HG02970 (cell line): Measurements from ENCODE around the gene TRAPPC12.
A peak's percentile ranks its signal among the peaks of the same experiment; 100 is the strongest.
"Not testable (repeated sequence)": the region's sequence is repeated elsewhere in the genome, so short reads cannot be mapped to it uniquely, and the experiment has no call there.

Source experiments
- ATAC-seq: cut with Tn5 transposase; IDR thresholded peaks from one replicate; pipeline ENCODE4 v1.9.1; 2021; ENCODE audit warnings: mild to moderate bottlenecking, moderate library complexity, moderate number of reproducible peaks; ENCODE audit not compliant: unreplicated experiment, low FRiP score

Gene TRAPPC12

DNA sequence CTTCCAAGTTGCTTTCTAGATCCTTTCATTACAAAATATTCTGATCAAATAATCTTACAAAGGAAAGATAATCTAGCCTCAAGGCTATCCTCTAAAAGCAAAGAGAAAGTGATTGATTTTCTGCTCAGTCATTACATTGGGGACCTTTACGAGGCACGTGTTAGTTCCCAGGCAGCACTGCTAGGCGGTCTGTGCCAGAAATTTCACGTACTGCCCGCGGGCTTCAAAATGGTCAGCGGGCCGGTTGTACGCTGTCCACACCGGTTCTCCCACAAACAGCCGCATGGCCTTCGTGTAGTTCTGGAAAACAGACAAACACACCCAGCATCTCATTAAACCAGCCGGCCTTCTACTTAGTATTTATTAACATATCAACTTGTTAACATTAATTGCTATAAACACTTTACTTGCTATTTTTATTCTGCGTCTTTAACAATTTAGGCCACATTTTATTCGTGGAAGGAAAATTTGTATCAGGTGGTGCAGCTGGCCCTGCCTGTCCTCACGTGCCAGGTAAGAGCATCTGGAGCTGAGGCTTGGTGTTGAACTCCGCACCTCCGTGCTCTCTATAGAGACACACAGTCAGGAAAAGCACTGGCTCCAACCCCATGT is 119.4 kb downstream of the TRAPPC12 start:
- no peak for ATAC-seq

GRCh38 chr2:3500326-3500899 is 120.9 kb downstream of the TRAPPC12 start:
- ATAC-seq, result no peak

DNA sequence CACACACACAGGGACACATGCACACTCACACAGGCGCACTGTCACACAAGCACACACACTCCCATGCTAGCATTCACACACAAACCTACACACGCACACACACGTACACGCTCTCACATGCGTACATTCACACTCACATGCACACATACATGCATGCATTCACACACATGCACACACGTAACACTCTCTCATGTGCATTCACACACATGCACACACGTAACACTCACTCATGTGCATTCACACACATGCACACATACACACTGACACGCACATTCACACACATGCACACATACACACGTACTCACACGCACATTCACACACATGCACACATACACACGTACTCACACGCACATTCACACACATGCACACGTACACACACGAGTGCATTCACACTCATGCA is 123.6 kb downstream of the TRAPPC12 start:
- no peak for ATAC-seq

DNA sequence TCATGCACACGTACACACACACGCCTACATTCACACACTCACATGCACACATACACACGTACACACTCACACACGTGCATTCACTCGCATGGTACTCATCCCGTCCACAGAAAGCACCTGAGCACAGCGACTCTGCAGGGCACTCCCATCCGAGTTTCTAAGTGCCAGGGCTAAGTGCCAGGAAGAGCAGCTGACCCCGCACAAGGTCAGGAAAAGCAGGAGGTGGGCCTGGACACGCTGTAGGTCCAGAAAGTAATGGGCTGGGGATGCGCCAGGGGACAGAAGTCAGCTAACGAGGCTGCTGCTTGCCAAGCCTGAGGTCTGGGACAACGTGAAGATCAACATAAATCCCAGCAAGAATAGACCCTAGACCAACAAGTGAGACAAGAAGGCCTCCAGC is 124.0 kb downstream of the TRAPPC12 start:
- ATAC-seq, result no peak

- ATAC-seq, result no peak
Measured at GRCh38 chr2:3504741-3505140, 125.2 kb downstream of the TRAPPC12 start.

DNA sequence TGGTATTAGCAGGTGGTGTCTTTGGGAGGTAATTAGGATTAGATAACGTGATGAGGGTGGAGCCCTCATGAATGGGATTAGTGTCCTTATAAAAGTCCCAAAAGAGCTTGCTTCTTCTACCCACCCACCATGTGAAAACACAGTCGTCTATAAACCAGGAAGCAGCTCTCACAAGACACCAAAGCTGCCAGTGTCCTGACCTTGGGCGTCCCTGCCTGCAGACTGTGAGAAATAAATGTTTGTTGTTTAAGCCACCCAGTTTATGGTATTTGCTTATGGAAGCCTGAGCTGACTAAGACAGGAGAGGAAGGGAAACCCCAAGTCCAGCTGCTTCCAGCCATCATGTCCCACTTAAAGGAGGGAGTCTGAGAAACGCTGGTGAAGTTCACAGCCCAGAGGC is 126.3 kb downstream of the TRAPPC12 start:
- no peak for ATAC-seq

- no peak for ATAC-seq
Measured at GRCh38 chr2:3512086-3512485, 132.6 kb downstream of the TRAPPC12 start.

GRCh38 chr2:3513026-3513810 is 133.7 kb downstream of the TRAPPC12 start:
- ATAC-seq, result no peak

DNA sequence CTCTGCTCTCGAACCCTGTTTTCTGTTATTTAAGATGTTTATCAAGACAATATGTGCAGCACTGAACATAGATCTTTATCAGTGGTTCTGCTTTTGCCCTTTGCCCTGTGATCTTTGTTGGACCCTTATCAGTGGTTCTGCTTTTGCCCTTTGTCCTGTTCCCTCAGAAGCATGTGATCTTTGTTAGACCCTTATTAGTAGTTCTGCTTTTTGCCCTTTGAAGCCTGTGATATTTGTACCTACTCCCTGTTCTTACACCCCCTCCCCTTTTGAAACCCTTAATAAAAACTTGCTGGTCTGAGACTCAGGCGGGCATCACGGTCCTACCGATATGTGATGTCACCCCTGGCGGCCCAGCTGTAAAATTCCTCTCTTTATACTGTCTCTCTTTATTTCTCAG is 135.9 kb downstream of the TRAPPC12 start:
- ATAC-seq, result not testable (repeated sequence)

- ATAC-seq, result no peak
Measured at GRCh38 chr2:3516831-3517230, 137.3 kb downstream of the TRAPPC12 start.

- no peak for ATAC-seq
Measured at GRCh38 chr2:3517948-3518495, 138.5 kb downstream of the TRAPPC12 start.

GRCh38 chr2:3518496-3519254 is 139.2 kb downstream of the TRAPPC12 start:
- peak; percentile 93 for ATAC-seq

GRCh38 chr2:3519255-3520205 is 140.0 kb downstream of the TRAPPC12 start, which contains the start of gene ADI1:
TSS of gene ADI1 (minus strand) at chr2:3519531. CDS start at chr2:3519487, 44 bp downstream.
- ATAC-seq, result peak; percentile 52

GRCh38 chr2:3520591-3520990 is 141.1 kb downstream of the TRAPPC12 start:
- ATAC-seq, result no peak

GRCh38 chr2:3522961-3523421 is 143.5 kb downstream of the TRAPPC12 start:
- ATAC-seq, result no peak

DNA sequence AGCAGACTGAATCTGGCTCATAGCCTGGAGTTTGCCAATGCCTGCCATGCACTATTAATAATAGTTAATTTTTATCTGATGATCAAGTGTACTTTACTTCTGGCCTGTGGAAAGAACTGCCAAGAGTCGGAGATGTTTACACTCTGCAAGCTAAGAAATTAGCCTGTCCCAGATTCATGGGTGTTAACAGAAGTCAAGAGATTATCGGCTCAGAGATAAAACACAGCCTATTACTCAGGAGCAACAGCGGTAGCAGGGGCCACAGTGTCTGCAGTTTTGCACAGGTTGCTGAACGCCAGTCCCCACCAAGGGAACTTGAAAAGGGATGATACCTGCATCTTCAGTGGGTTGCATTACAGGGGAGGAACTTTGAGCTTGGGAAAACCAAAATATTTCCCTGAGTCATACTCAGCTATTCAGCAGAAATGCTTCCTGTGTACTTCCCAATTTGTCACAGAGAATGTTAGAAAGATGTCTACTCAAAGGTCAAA is 144.1 kb downstream of the TRAPPC12 start:
- no peak for ATAC-seq

GRCh38 chr2:3526871-3527270 is 147.4 kb downstream of the TRAPPC12 start:
- ATAC-seq, result no peak

DNA sequence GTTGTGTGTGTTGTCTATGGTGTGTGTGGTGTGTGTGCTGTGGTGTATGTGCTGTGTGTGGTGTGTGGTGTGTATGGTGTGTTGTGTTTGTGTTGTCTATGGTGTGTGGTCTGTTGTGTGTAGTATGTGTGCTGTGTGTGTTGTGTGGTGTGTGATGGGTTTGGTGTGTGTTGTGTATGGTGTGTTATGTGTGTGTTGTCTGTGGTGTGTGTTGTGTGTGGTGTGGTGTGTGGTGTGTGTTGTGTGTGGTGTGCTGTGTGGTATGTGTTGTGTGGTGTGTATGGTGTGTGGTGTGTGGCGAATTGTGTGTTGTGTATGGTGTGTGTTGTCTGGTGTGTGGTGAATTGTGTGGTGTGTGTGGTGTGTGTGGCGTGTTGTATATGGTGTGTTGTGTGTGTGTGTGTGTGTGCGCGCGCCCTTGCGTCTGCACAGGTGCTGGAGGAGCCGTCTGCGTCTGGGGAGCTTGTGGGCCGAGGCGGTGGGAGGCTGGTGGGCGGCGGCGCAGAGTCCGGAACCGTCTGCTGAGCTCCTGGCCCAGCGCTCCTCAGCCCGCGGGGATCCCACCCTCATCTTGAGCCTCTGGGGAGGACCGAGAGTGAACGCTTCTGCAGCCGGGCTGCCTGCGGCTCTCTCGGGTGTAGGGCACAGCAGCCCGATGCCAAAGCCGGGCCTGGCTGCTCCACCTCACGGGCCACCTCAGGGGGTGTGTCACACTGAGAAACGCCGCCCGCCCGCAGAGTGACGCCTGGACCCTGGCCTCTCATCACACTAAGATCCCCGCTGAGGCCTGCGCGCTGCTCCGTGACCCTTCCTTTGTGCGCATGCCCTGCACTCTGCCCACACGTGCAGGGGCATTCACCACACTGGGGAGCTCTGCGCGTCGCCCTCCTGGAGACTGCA is 148.6 kb downstream of the TRAPPC12 start:
- no peak for ATAC-seq
